GM19043 (cell line): Measurements from ENCODE around the gene NRXN3.
"Not testable (repeated sequence)": the region's sequence is repeated elsewhere in the genome, so short reads cannot be mapped to it uniquely, and the experiment has no call there.

Source experiments
- ATAC-seq: cut with Tn5 transposase; IDR thresholded peaks from one replicate; pipeline ENCODE4 v1.9.1; 2021; ENCODE audit warnings: low read depth; ENCODE audit not compliant: unreplicated experiment

Gene NRXN3

GRCh38 chr14:78561074-78561473 lies 390.9 kb downstream of the NRXN3 start:
- no peak for ATAC-seq

- ATAC-seq = peak; percentile 88
Observed at GRCh38 chr14:78566026-78566858, 396.1 kb downstream of the NRXN3 start.

GRCh38 chr14:78566859-78567172 lies 396.6 kb downstream of the NRXN3 start:
- ATAC-seq = no peak

GRCh38 chr14:78567343-78567742 lies 397.2 kb downstream of the NRXN3 start:
- ATAC-seq = no peak

GRCh38 chr14:78573736-78574135 lies 403.6 kb downstream of the NRXN3 start:
- not testable (repeated sequence) for ATAC-seq

- no peak for ATAC-seq
Observed at GRCh38 chr14:78576437-78577166, 406.4 kb downstream of the NRXN3 start.

- no peak for ATAC-seq
Observed at GRCh38 chr14:78581229-78581628, 411.1 kb downstream of the NRXN3 start.

- ATAC-seq = no peak
Observed at GRCh38 chr14:78586681-78587080, 416.5 kb downstream of the NRXN3 start.

GRCh38 chr14:78588906-78589305 lies 418.7 kb downstream of the NRXN3 start:
- ATAC-seq = no peak

- ATAC-seq = no peak
Observed at GRCh38 chr14:78592616-78593219, 422.5 kb downstream of the NRXN3 start.

- no peak for ATAC-seq
Observed at GRCh38 chr14:78593949-78594348, 423.8 kb downstream of the NRXN3 start.

GRCh38 chr14:78595797-78596196 lies 425.6 kb downstream of the NRXN3 start:
- ATAC-seq = no peak

GRCh38 chr14:78598046-78598920 lies 428.1 kb downstream of the NRXN3 start:
- peak; percentile 93 for ATAC-seq

- no peak for ATAC-seq
Observed at GRCh38 chr14:78605025-78605762, 435.0 kb downstream of the NRXN3 start.

- ATAC-seq = no peak
Observed at GRCh38 chr14:78605897-78606500, 435.8 kb downstream of the NRXN3 start.

GRCh38 chr14:78608998-78609787 lies 439.0 kb downstream of the NRXN3 start:
- no peak for ATAC-seq

- no peak for ATAC-seq
Observed at GRCh38 chr14:78610994-78611393, 440.8 kb downstream of the NRXN3 start.

GRCh38 chr14:78611796-78612571 lies 441.8 kb downstream of the NRXN3 start:
- ATAC-seq = no peak
